HG02870 (cell line): ENCODE results near the gene CERS6.
"Not testable (repeated sequence)": the region's sequence is repeated elsewhere in the genome, so short reads cannot be mapped to it uniquely, and the experiment has no call there.

Experiments used
- ATAC-seq: cut with Tn5 transposase; IDR thresholded peaks from one replicate; pipeline ENCODE4 v1.9.1; 2021; ENCODE audit warnings: mild to moderate bottlenecking, moderate library complexity; ENCODE audit not compliant: unreplicated experiment

CERS6 gene

DNA sequence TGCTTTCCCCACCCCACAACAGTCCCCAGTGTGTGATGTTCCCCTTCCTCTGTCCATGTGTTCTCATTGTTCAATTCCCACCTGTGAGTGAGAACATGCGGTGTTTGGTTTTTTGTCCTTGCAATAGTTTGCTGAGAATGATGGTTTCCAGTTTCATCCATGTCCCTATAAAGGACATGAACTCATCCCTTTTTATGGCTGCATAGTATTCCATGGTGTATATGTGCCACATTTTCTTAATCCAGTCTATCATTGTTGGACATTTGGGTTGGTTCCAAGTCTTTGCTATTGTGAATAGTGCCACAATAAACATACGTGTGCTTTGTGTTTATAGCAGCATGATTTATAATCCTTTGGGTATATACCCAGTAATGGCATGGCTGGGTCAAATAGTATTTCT lies 335.1 kb downstream of the CERS6 start:
- ATAC-seq: not testable (repeated sequence)

- no peak for ATAC-seq
These were observed 337.5 kb downstream of the CERS6 start for GRCh38 chr2:168793596-168793995.

GRCh38 chr2:168794968-168795367 lies 338.9 kb downstream of the CERS6 start:
- ATAC-seq: no peak

DNA sequence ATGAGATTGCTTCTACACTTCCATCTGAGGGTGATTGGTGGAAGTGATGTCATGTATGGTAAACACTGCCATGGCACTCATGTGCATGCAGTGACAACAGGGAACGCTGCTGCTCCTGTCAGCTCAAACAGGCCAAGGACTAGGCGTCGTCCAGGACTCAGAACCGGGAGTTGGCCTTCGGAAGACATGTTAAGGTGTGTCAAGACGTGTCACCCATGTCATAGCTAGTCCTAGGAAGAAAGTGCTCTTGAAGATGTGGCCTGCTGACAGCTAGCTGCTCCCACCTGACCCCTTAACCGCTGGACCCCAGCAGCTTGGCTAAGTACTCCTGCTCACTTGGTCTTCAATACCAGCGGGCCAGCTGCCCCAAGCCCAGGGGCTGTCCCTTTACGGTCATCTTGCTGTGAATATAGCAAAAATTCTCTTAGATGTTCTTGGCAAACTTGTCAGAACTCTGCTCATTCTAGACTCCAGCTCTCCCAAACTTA lies 340.1 kb downstream of the CERS6 start:
- no peak for ATAC-seq

- ATAC-seq: no peak
These were observed 340.7 kb downstream of the CERS6 start for GRCh38 chr2:168796583-168797285.

GRCh38 chr2:168797286-168797655 lies 341.2 kb downstream of the CERS6 start:
- no peak for ATAC-seq

DNA sequence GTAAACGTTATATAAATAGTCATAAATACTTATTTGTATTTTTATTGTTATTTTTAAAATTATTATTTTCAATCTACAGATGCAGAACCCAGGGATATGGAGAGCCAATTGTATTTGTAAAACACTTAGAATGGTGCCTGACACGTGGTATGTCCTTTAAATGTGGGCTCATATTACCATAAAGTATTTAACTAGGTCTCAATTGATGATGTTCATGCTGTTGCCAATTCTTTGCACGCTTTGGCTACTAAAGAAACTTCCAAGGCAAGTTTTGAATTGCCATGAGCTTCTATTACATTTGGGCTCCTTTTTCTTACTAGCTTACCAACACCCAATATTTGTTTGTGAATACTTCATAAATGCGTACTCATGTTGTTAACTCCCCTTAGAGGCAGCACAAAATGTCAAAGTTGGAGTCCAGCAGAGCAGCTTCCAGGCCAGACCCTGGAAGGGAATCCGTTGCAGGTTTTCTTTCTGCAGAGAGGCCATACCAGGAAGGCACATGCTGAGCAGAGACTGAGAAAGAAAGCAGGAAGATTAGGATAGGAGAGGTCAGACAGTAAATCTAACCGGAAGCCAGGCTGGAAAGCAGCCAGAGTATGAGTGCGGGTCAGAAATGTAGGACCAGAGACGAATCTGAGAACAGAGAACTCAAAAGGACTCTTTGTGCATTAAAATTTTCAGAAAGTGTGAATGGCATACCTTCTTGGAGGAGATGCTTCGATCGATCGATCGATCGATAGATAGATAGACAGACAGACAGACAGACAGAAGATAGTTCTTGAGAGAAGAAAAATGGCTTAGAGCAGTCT lies 342.2 kb downstream of the CERS6 start:
- no peak for ATAC-seq

DNA sequence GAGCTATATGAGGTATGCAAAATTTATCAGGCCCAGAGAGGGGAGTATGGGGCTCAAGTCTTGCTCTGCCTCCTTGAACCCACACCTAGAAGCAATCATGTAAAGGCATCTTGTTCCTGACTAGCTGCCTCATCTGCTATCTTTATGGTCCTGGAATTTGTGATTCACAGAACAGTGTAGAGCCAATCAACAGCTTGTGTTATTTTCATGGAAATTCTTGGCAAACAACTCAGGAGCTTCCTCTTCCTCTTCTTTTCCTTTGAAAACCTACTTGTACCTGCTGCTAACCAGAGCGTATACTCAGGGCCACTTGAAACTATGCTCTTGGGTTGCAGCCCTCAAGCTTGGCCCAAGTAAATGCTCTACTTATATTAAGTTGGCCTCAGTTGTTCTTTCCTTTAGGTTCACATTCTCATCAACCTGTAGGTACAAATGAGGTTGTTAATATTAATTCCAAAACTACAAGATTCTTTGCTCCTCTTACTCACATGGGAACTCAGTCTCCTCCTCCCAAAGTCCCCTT lies 342.9 kb downstream of the CERS6 start:
- no peak for ATAC-seq

DNA sequence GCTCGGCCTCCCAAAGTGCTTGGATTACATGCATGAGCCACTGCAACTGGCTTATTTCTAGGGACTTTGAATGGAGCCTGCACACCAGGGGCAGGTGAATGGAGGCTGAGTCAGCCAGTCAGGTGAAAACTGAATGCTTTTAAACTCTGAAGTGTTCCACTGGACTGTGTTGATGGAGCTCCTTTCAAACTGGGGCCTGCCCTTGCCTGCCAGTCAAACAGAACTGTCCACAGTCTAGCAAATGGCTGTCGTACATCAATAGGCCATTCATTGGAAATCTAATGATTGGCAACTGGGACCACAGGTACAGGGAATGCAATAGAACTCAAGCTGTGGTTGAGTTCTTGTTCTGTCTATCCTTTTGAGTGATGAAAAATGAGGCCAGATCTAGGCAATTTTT lies 345.4 kb downstream of the CERS6 start:
- no peak for ATAC-seq

DNA sequence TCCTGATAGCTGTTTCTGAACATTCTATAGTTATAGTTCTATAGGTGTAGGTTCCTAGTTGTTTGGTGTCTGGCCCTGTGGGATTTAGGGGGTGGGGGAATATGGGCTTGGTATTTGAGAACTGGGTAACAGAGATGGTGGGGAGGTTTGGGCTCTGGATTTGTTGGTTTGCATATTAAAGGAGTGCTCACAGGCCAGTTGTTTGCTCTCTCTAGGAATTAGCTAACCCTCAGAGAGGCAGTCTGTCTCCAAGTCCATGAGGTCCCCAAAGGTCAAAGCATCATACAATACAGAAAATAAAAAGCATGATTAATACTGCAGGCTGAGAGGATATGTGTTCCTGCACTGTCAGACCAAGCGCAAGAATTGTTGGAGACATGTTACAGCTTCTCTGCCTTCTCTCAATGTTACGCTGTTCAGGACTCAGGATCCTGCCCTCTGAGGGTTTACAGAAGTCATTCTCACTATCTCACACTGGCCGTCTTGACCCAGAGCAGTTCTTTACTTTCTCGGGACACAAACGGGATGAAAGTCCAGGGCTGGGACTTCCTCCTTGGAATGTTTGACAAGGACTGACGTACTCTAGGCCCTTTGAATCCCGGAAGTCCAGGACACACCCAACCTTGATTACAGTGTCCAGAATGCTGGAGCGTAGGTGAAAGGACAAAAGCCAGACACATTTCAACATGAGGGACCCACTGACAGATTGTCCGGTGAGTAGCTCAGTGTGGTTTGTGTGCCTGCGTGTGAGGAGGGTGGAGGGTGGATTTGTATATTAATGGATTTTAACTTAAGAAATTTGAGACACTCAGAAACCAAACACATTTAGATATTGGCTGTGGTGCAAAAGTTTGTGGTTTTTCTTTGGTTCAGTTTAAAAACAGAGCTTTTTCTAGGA lies 346.1 kb downstream of the CERS6 start, which contains the start of gene NOSTRIN:
NOSTRIN (plus strand) TSS at position 677 of the 898 bp plus-strand sequence; CDS start at position 687, 10 bp downstream.
- ATAC-seq: no peak

DNA sequence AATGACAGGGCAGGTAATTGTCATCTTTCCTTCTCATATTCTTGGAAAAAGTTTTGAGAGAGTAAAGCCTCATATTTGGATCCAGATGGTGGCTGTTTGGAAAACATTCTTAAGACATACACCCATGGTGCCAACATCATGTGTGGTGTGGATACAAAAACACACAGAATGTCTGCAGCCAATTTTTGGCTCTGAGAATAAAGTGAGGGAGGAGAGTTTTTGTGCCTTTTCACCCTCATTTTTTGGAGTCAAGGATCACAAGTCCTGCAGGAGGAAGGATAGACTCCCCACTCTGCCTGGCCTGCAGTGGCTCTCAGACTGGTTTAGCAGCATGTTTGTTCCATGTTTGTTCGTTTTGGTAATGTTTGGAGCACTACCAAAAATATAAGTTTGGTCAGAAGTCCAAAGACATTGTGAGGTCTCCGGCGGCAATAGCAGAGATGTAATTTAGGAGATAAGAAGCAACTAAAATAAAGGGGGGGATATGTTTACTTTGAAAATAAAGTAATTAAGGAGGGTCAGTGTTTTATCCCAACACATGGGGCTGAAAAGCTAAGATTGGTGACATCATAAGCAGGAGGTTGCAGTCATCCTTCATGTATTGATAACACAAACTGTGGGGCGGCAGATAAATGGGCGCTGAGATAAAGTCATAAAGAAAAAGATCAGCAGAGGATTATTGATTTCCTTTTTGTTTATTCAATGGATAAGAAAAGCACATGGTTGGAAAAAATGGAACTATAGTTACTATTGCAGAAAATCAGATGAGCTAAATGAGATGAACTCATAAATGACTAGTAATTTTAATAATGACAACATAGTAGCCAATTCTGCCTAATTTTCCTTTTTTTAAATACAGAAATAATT lies 347.0 kb downstream of the CERS6 start:
- ATAC-seq: no peak

- no peak for ATAC-seq
These were observed 348.1 kb downstream of the CERS6 start for GRCh38 chr2:168804214-168804613.

DNA sequence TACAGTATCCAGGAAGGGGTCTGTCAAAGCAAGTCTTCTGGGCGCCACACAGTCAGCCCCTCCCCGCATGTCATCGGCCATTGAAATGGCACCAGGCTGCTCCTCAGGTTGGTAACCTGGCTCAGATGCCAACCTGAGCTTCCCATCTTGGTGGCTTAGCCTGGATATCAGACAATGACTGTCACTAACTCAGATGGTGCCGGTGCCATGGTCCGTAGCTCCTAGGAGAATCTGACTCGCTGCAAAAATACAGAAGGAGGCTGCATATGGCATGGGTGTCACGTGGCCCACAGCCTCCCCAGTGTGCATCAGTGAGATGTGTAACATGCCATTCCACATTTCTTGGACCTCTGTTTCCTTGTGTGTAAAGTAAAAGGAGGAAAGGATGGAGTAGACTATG lies 349.5 kb downstream of the CERS6 start:
- no peak for ATAC-seq

GRCh38 chr2:168809537-168809936 lies 353.5 kb downstream of the CERS6 start:
- no peak for ATAC-seq

DNA sequence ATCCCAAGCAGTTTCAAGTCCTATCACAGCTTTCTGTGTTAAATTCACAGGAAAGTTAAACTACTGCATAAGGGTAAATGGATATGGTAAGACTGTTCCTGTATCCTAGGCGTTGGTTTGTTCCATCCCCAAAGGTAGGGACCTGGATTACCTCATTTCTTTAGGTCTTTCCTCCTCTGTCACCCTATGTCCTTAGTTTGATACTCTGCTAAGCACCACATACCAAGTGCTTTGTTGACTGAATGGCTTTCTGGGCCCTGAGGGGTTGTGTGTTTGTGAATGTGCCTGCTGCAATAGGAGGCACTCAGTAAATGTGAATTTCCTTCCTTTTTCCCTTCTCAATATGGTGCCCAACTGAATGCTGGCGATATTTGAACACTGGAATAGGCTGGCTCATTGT lies 354.2 kb downstream of the CERS6 start:
- ATAC-seq: no peak

DNA sequence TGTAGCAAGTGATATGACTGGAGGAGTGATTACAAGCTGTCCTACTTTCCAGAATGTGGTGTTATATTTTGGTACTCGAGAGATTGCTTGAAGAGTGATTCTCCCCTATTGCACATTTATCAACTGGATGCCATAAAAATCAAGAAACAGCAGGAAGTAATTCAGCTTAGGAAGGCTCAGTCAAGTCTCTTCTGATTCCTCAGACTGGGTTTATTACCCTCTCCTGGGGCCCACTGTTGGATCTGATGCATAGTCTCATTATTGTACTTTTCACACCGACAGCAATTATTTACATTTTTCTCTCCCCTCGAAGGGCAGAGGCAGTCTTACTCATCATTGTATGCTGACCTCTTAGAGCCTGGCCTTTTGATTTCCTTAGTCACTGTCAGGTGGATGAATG lies 355.6 kb downstream of the CERS6 start:
- no peak for ATAC-seq

- no peak for ATAC-seq
These were observed 358.0 kb downstream of the CERS6 start for GRCh38 chr2:168814046-168814445.

DNA sequence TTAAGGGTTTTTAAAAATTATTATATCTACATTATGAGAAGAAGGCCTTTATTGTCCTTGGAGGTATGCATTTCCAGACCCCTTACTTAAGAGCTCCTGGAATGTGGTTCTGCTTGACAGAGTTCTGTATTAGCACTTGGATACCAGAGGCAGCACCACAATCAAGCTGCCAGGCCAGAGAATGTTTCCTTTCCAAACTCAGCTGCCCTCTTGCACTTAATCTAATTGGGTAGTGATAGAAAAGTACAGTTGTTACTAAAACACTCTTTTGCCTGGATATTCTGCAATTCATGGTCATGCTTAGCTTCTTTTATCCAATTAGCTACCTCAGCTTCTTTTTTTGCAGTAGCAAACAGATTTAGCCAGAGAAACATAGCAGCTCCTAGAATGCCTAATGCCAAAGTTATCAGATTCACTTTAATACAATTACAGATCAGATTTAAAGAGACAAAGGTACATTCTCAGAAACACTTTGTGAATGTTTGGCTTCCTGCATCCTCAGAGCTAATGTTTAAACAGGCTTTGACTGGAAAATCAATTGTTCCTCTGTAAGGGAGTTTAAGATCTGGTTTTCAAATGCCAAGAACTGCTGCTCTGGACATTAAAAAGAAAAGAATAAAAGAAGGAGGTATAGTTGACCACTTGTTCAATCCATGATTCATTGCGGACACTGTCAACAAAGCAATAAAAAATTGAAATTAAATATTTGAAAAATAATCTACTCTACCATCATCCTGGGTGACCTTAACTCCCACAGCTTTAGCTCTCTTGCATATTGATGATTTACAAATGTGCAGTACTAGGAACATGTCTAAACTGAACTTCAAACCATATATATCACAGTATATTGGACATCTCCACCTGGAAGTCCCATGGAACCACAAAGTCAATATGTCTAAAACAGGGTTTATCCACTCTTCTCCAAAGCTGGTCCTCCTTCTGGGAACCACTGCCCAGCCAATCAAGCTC lies 359.2 kb downstream of the CERS6 start:
- ATAC-seq: no peak

- no peak for ATAC-seq
These were observed 360.3 kb downstream of the CERS6 start for GRCh38 chr2:168816369-168816768.
